WTC11 (cell line): ENCODE measurements around the gene STK24. TPM values are rescaled to one million over a fixed set of nuclear protein-coding genes. Genes with fewer than 3 reads are reported as not detected.

Experiments used
- ATAC-seq: fragments of 200-7000 bp; cut with Tn5 transposase; 2 replicates; pipeline ENCODE4 v1.10.0; 2021; ENCODE audit warnings: mild to moderate bottlenecking, moderate library complexity
- CTCF ChIA-PET: fragments of 300-600 bp; sonication (Branson Sonifier 250); formaldehyde crosslinking; loops from one replicate; lab custom pipeline; 2021; ENCODE audit warnings: antibody characterized with exemption; lab: Charles Lee
- POLR2A ChIA-PET: fragments of 350-600 bp; sonication (Branson Sonifier 250); formaldehyde crosslinking; loops from one replicate; lab custom pipeline; 2021; ENCODE audit warnings: antibody characterized with exemption; lab: Charles Lee
- DNase-seq: peaks from one replicate; pipeline ENCODE4 v3.0.0; 2021; ENCODE audit warnings: low spot score
- H3K27ac Mint-ChIP-seq: 2 replicates; pipeline ENCODE4 v1.8.0; 2021; ENCODE audit warnings: mixed read lengths
- H3K27me3 Mint-ChIP-seq: 2 replicates; pipeline ENCODE4 v1.8.0; 2021; ENCODE audit warnings: low read depth, mild to moderate bottlenecking, moderate library complexity, mixed read lengths
- H3K36me3 Mint-ChIP-seq: 2 replicates; pipeline ENCODE4 v1.8.0; 2021; ENCODE audit warnings: mixed read lengths
- H3K4me1 Mint-ChIP-seq: 2 replicates; pipeline ENCODE4 v1.8.0; 2022; ENCODE audit warnings: mixed read lengths
- H3K4me3 Mint-ChIP-seq: 2 replicates; pipeline ENCODE4 v1.8.0; 2021; ENCODE audit warnings: mild to moderate bottlenecking, moderate library complexity, mixed read lengths
- H3K9me3 Mint-ChIP-seq: 2 replicates; pipeline ENCODE4 v1.8.0; 2021; ENCODE audit warnings: mixed read lengths
- AFF4 ChIP-seq: sonication (generic); formaldehyde crosslinking; IDR thresholded peaks from 2 replicates; pipeline ENCODE4 v1.8.1; 2023; ENCODE audit warnings: mild to moderate bottlenecking, missing genetic modification reagents, borderline replicate concordance
- AR ChIP-seq: fragments of 250-450 bp; sonication (Bioruptor Pico); IDR thresholded peaks from 2 replicates; pipeline ENCODE4 v1.9.0; 2021; ENCODE audit warnings: mild to moderate bottlenecking
- ATF1 ChIP-seq: sonication (generic); formaldehyde crosslinking; IDR thresholded peaks from 2 replicates; pipeline ENCODE4 v1.8.1; 2023; ENCODE audit warnings: mild to moderate bottlenecking, moderate library complexity, missing genetic modification reagents
- ATF6 ChIP-seq: sonication (generic); formaldehyde crosslinking; IDR thresholded peaks from 2 replicates; pipeline ENCODE4 v1.8.1; 2023; ENCODE audit warnings: mild to moderate bottlenecking, missing genetic modification reagents
- CREM ChIP-seq: sonication (generic); formaldehyde crosslinking; IDR thresholded peaks from 2 replicates; pipeline ENCODE4 v1.8.1; 2022; ENCODE audit warnings: mild to moderate bottlenecking, missing genetic modification reagents, moderate library complexity
- ESRRA ChIP-seq: sonication (generic); formaldehyde crosslinking; IDR thresholded peaks from 2 replicates; pipeline ENCODE4 v1.8.1; 2022; ENCODE audit warnings: mild to moderate bottlenecking, missing genetic modification reagents, borderline replicate concordance
- ETV6 ChIP-seq: sonication (generic); formaldehyde crosslinking; IDR thresholded peaks from 2 replicates; pipeline ENCODE4 v1.8.1; 2022; ENCODE audit warnings: mild to moderate bottlenecking, missing genetic modification reagents
- HMGA2 ChIP-seq: fragments of 250-450 bp; sonication (Bioruptor Pico); IDR thresholded peaks from 2 replicates; pipeline ENCODE4 v1.4.0; 2021; ENCODE audit warnings: mild to moderate bottlenecking, moderate library complexity
- MAX ChIP-seq: sonication (generic); formaldehyde crosslinking; IDR thresholded peaks from 2 replicates; pipeline ENCODE4 v1.8.0; 2022; ENCODE audit warnings: mild to moderate bottlenecking, missing genetic modification reagents
- MLX ChIP-seq: sonication (generic); formaldehyde crosslinking; IDR thresholded peaks from 2 replicates; pipeline ENCODE4 v1.8.1; 2023; ENCODE audit warnings: mild to moderate bottlenecking, missing genetic modification reagents, moderate library complexity
- MYBL2 ChIP-seq: sonication (generic); formaldehyde crosslinking; IDR thresholded peaks from 2 replicates; pipeline ENCODE4 v1.8.1; 2023; ENCODE audit warnings: mild to moderate bottlenecking, moderate library complexity, missing genetic modification reagents
- SMAD3 ChIP-seq: sonication (generic); formaldehyde crosslinking; IDR thresholded peaks from 2 replicates; pipeline ENCODE4 v1.8.0; 2022; ENCODE audit warnings: missing genetic modification reagents, mild to moderate bottlenecking, borderline replicate concordance
- TEAD1 ChIP-seq: sonication (generic); formaldehyde crosslinking; IDR thresholded peaks from 2 replicates; pipeline ENCODE4 v1.8.0; 2022; ENCODE audit warnings: mild to moderate bottlenecking, missing genetic modification reagents
- ZNF219 ChIP-seq: sonication (generic); formaldehyde crosslinking; IDR thresholded peaks from 2 replicates; pipeline ENCODE4 v1.8.0; 2023; ENCODE audit warnings: missing genetic modification reagents, mild to moderate bottlenecking, borderline replicate concordance
- ZNF232 ChIP-seq: sonication (generic); formaldehyde crosslinking; IDR thresholded peaks from 2 replicates; pipeline ENCODE4 v1.8.0; 2022; ENCODE audit warnings: mild to moderate bottlenecking, missing genetic modification reagents
- ZNF281 ChIP-seq: sonication (generic); formaldehyde crosslinking; IDR thresholded peaks from 2 replicates; pipeline ENCODE4 v1.8.0; 2023; ENCODE audit warnings: mild to moderate bottlenecking, missing genetic modification reagents
- total RNA-seq: library from RNA; stranded (reverse); gene quantifications from 3 replicates; pipeline ENCODE4 v1.2.3, GENCODE V29; 2021

STK24 gene
- total RNA-seq, 1 experiment from 2014 or later = 138 TPM

- Mint-ChIP-seq H3K27ac (peak overlapping the region; percentile 75; the same call in 1 of the 2 replicates), H3K4me1 (peaks cover 82% of the 10 kb centered on the region)
These were observed 56.0 kb downstream of the STK24 start for GRCh38 chr13:98520674-98521449.

GRCh38 chr13:98519976-98520375, 56.9 kb downstream of the STK24 start:
- Mint-ChIP-seq H3K27me3 (no peaks in the 10 kb centered on the region), H3K9me3 (no peaks in the 10 kb centered on the region), H3K27ac (no peak overlapping the region), H3K4me1 (peaks cover 78% of the 10 kb centered on the region), H3K4me3 (no peak overlapping the region), H3K36me3 (peaks cover 18% of the 10 kb centered on the region)
- DNase-seq (no peak), ATAC-seq (no peak)
- POLR2A ChIA-PET = no interaction called here
- CTCF ChIA-PET = interaction anchor here (1.4 to 2.3 kb wide), 3 partner anchors 36 to 153 kb away, joined by 3 to 8 read pairs (median 4); no protein-coding TSS in a partner anchor
- no peak for TF ChIP-seq ZNF219 (CRISPR knock-in tag)
- TF ChIP-seq ZNF281 (CRISPR knock-in tag) = no peak
- TF ChIP-seq ATF6 (CRISPR knock-in tag) = no peak
- TF ChIP-seq ZNF232 (CRISPR knock-in tag) = no peak

More at GRCh38 chr13:98520674-98521449, 56.0 kb downstream of the STK24 start:
- ATAC-seq (no peak), DNase-seq (no peak)
- peaks cover 18% of the 10 kb centered on the region for H3K36me3 Mint-ChIP-seq
- H3K27me3 Mint-ChIP-seq = no peaks in the 10 kb centered on the region
- TF ChIP-seq TEAD1 (CRISPR knock-in tag) = no peak
- TF ChIP-seq MLX (CRISPR knock-in tag) = no peak
- TF ChIP-seq MYBL2 (CRISPR knock-in tag) = no peak
- no peak for TF ChIP-seq CREM (CRISPR knock-in tag)
- no peak for TF ChIP-seq ESRRA
- TF ChIP-seq AFF4 (CRISPR knock-in tag) = no peak
- TF ChIP-seq HMGA2 (CRISPR knock-in tag) = no peak
- TF ChIP-seq ATF1 = no peak
- TF ChIP-seq ETV6 (CRISPR knock-in tag) = no peak
- no peak for TF ChIP-seq AR
- no peak for TF ChIP-seq SMAD3 (CRISPR knock-in tag)
- TF ChIP-seq MAX (CRISPR knock-in tag) = no peak
- CTCF ChIA-PET = interaction anchor here (1.3 to 2.3 kb wide), 2 partner anchors 38 to 132 kb away, joined by 3 to 8 read pairs; no protein-coding TSS in a partner anchor
- H3K9me3 Mint-ChIP-seq = no peaks in the 10 kb centered on the region
- H3K4me3 Mint-ChIP-seq = no peak overlapping the region
- POLR2A ChIA-PET = no interaction called here
